CD4-positive, alpha-beta T cell treated with Interleukin-15 for 4 hours (primary cell): Measurements from ENCODE around the gene SSPN.

Source experiments
- DNase-seq: peaks from one replicate; pipeline ENCODE4 v3.0.0-alpha.2; 2020; ENCODE audit warnings: low spot score

Gene SSPN

GRCh38 chr12:26187014-26187798 lies 8.2 kb upstream of the SSPN start:
- no peak for DNase-seq

- DNase-seq, result no peak
Observed at GRCh38 chr12:26188127-26188526, 7.2 kb upstream of the SSPN start.

- no peak for DNase-seq
Observed at GRCh38 chr12:26188641-26189040, 6.7 kb upstream of the SSPN start.

- DNase-seq, result no peak
Observed at GRCh38 chr12:26192142-26192541, 3.2 kb upstream of the SSPN start.

- DNase-seq, result no peak
Observed at GRCh38 chr12:26193539-26193938, 1.8 kb upstream of the SSPN start.

- no peak for DNase-seq
Observed at GRCh38 chr12:26195641-26196420, 458 bp downstream of the SSPN start.

- no peak for DNase-seq
Observed at GRCh38 chr12:26196421-26196716, 996 bp downstream of the SSPN start.

GRCh38 chr12:26197832-26198231 lies 2.5 kb downstream of the SSPN start:
- no peak for DNase-seq

- no peak for DNase-seq
Observed at GRCh38 chr12:26198742-26199141, 3.4 kb downstream of the SSPN start.

GRCh38 chr12:26203167-26203780 lies 7.9 kb downstream of the SSPN start:
- DNase-seq, result no peak

GRCh38 chr12:26204612-26205289 lies 9.4 kb downstream of the SSPN start:
- no peak for DNase-seq

- no peak for DNase-seq
Observed at GRCh38 chr12:26205298-26205697, 9.9 kb downstream of the SSPN start.

GRCh38 chr12:26205941-26206340 lies 10.6 kb downstream of the SSPN start:
- DNase-seq, result no peak

GRCh38 chr12:26211331-26211730 lies 16.0 kb downstream of the SSPN start:
- DNase-seq, result no peak

- DNase-seq, result no peak
Observed at GRCh38 chr12:26212396-26212795, 17.0 kb downstream of the SSPN start.

- no peak for DNase-seq
Observed at GRCh38 chr12:26212988-26213387, 17.6 kb downstream of the SSPN start.

- DNase-seq, result no peak
Observed at GRCh38 chr12:26214121-26214520, 18.7 kb downstream of the SSPN start.

GRCh38 chr12:26219736-26220135 lies 24.4 kb downstream of the SSPN start:
- no peak for DNase-seq

- no peak for DNase-seq
Observed at GRCh38 chr12:26224657-26225056, 29.3 kb downstream of the SSPN start.

GRCh38 chr12:26226122-26226521 lies 30.7 kb downstream of the SSPN start:
- no peak for DNase-seq

- DNase-seq, result no peak
Observed at GRCh38 chr12:26226629-26227360, 31.4 kb downstream of the SSPN start.

- DNase-seq, result no peak
Observed at GRCh38 chr12:26227361-26227745, 32.0 kb downstream of the SSPN start.
